ENCODE results near the gene B4GALT6.

The B4GALT6 gene

DNA sequence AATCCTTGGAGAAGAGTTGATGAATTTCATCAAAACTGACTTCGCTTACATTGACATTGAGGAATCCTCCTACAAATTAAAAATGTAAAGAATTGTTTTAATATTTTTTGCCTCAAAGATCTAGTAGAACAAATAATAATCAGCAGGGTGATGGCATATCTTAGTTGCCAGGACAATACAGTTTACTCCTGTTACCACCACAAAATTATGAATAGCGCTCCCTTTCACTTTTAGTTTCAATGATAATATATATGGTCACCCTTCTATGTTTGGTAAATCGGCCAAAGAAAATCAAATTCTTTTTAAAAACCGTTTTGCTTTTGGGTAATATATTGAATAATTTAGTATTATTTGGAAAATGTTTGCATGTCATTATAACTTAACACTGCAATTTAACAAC, 39.0 kb downstream of the B4GALT6 start:
- H3K9me3 Mint-ChIP-seq, result no peaks in the 10 kb centered on the region
- H3K27me3 Mint-ChIP-seq, result peaks cover 46% of the 10 kb centered on the region

DNA sequence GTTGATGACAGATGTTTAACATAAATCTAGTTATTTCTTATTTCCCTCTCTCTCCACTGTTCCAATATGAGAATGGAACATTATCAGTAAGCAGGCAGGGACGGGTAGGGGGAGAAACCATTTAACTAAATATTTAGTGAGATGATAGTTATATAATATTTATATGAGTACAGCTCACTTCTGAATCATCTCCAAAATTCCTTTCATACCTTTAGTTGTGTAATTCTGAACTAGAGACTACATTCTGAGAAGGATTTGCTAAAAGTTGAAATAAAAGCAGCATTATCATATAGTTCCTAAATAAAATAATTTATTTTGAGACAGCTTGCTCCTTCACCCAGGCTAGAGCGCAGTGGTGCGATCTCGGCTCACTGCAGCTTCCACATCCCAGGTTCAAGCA, 41.4 kb downstream of the B4GALT6 start:
- no peaks in the 10 kb centered on the region for H3K9me3 Mint-ChIP-seq
- peaks cover 33% of the 10 kb centered on the region for H3K27me3 Mint-ChIP-seq
- DNase-seq, result no peak
- no peak overlapping the region for H3K27ac Mint-ChIP-seq
- peaks cover 11% of the 10 kb centered on the region for H3K4me1 Mint-ChIP-seq (ENCODE audit: low read depth)
- no peaks in the 10 kb centered on the region for H3K36me3 Mint-ChIP-seq (ENCODE audit: low read depth)
- H3K4me3 Mint-ChIP-seq, result no peak overlapping the region

More for the DNA sequence above, 39.0 kb downstream of the B4GALT6 start:
- Mint-ChIP-seq H3K4me3 (no peak overlapping the region), H3K4me1 (ENCODE audit: low read depth) (peaks cover 12% of the 10 kb centered on the region), H3K27ac (no peak overlapping the region), H3K36me3 (ENCODE audit: low read depth) (no peaks in the 10 kb centered on the region)
- DNase-seq, result no peak

DNA sequence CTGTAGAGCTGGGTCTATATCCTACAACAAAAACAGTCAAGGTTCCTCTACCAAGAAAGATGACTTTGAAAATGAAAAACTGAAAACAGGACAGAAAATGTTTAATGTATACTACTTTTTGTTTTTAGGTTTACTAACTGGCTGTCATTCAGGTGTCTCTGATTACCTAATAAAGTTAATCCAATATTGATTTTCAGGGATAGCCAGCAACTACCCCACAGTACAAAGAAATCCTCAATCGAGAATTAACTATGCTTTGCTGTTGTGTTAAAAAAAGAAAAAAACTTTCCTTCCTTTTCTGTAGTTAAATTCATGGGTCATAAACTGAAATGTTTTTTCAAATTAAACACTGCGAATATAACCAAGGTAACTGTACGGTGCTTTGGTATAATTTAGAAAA, 46.9 kb downstream of the B4GALT6 start:
- Mint-ChIP-seq H3K36me3 (ENCODE audit: low read depth) (no peaks in the 10 kb centered on the region), H3K27ac (no peak overlapping the region), H3K27me3 (peaks cover 16% of the 10 kb centered on the region), H3K4me3 (no peak overlapping the region), H3K9me3 (peaks cover 5% of the 10 kb centered on the region), H3K4me1 (ENCODE audit: low read depth) (peaks cover 7% of the 10 kb centered on the region)
- no peak for DNase-seq

- Mint-ChIP-seq H3K9me3 (peaks cover 5% of the 10 kb centered on the region), H3K36me3 (ENCODE audit: low read depth) (no peaks in the 10 kb centered on the region), H3K4me1 (ENCODE audit: low read depth) (peaks cover 7% of the 10 kb centered on the region), H3K27ac (no peak overlapping the region), H3K4me3 (no peak overlapping the region), H3K27me3 (peaks cover 16% of the 10 kb centered on the region)
- no peak for DNase-seq
Observed at GRCh38 chr18:31636387-31636786, 48.0 kb downstream of the B4GALT6 start.

DNA sequence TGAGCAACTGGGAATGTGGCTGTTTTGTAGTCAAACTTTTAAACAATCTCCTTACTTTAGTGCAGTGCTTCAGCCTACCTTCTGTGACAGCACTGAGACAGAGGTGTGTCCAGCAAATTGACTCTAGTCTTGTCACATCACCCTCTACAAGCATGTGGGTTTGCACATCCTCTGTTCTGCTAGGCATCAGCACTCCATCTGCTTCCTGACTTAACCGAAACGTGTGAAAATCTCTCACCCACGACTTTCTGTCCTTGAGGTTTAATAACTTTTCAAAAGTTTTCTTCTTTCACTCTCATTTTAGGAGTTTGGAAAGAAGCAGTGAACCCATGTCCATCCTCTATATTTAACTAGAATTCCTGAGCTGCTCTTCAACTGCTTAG, 50.1 kb downstream of the B4GALT6 start:
- peaks cover 5% of the 10 kb centered on the region for H3K9me3 Mint-ChIP-seq
- no peak overlapping the region for H3K27ac Mint-ChIP-seq
- peaks cover 7% of the 10 kb centered on the region for H3K4me1 Mint-ChIP-seq (ENCODE audit: low read depth)
- H3K27me3 Mint-ChIP-seq, result peaks cover 15% of the 10 kb centered on the region
- H3K36me3 Mint-ChIP-seq (ENCODE audit: low read depth), result no peaks in the 10 kb centered on the region
- DNase-seq, result no peak
- H3K4me3 Mint-ChIP-seq, result no peak overlapping the region

GRCh38 chr18:31633392-31634330, 50.7 kb downstream of the B4GALT6 start:
- H3K4me3 Mint-ChIP-seq, result no peak overlapping the region
- H3K27ac Mint-ChIP-seq, result no peak overlapping the region
- H3K4me1 Mint-ChIP-seq (ENCODE audit: low read depth), result peaks cover 7% of the 10 kb centered on the region

DNA sequence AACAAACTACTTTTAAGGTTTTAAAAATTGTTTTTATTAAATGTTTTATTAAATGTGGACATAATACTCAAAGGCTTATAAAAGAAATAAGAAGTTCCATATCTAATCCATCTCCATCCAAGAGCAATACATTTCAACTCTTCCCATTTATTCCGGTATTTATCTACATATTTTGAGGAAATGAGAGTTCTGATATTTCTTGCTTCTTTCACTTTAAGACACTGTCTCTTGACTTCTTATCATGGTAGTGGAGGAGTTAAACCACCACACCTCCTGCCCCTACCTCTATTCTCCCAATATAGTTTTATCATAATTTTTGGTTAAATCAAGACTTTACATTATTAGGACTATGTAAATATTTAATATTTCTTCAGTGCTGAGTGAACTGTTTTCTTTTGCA, 52.0 kb downstream of the B4GALT6 start:
- Mint-ChIP-seq H3K36me3 (ENCODE audit: low read depth) (no peaks in the 10 kb centered on the region), H3K4me1 (ENCODE audit: low read depth) (peaks cover 7% of the 10 kb centered on the region), H3K9me3 (peaks cover 5% of the 10 kb centered on the region), H3K27ac (no peak overlapping the region), H3K4me3 (no peak overlapping the region), H3K27me3 (peaks cover 12% of the 10 kb centered on the region)
- no peak for DNase-seq

More at GRCh38 chr18:31633392-31634330, 50.7 kb downstream of the B4GALT6 start:
- peaks cover 5% of the 10 kb centered on the region for H3K9me3 Mint-ChIP-seq
- no peak for DNase-seq
- H3K36me3 Mint-ChIP-seq (ENCODE audit: low read depth), result no peaks in the 10 kb centered on the region
- peaks cover 12% of the 10 kb centered on the region for H3K27me3 Mint-ChIP-seq

DNA sequence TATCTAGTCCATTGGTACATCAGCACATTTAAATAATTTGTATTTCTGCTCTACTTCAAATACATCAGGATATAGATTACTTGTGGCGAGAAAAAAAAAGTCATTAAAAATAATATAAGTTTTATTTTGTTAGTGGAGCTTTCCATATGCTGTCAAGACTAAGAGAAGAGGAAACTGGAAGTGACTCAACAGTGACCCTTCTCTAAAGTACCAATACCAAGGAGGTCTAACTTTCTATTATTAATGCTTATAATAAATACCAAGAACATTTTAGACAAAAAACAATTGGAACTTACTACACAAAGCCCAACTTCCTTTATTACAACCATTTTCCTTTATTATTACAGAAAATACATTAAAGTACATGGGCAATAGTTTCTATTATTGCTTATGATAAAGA, 52.9 kb downstream of the B4GALT6 start:
- no peak overlapping the region for H3K27ac Mint-ChIP-seq
- no peak overlapping the region for H3K4me3 Mint-ChIP-seq
- H3K4me1 Mint-ChIP-seq (ENCODE audit: low read depth), result peaks cover 7% of the 10 kb centered on the region
- H3K9me3 Mint-ChIP-seq, result peaks cover 3% of the 10 kb centered on the region
- H3K27me3 Mint-ChIP-seq, result peaks cover 9% of the 10 kb centered on the region
- no peak for DNase-seq
- H3K36me3 Mint-ChIP-seq (ENCODE audit: low read depth), result no peaks in the 10 kb centered on the region

- Mint-ChIP-seq H3K27ac (no peak overlapping the region), H3K36me3 (ENCODE audit: low read depth) (no peaks in the 10 kb centered on the region), H3K4me3 (no peak overlapping the region), H3K27me3 (peaks cover 7% of the 10 kb centered on the region), H3K9me3 (no peaks in the 10 kb centered on the region), H3K4me1 (ENCODE audit: low read depth) (peaks cover 7% of the 10 kb centered on the region)
- no peak for DNase-seq
Observed at GRCh38 chr18:31630549-31630948, 53.8 kb downstream of the B4GALT6 start.

DNA sequence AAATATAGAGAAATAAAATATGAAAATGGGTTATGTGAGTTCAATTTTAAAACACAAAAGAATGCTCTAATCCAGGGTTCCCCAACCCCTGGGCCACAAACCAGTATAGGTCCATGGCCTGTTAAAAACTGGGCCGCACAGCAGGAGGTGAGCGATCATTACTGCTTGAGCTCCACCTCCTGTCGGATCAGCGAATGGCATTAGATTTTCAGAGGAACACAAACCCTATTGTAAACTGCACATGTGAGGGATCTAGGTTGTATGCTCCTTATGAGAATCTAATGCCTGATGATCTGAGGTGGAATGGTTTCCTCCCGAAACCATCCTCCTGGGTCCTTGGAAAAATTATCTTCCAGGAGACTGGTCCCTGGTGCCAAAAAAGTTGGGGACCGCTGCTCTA, 58.0 kb downstream of the B4GALT6 start:
- H3K27me3 Mint-ChIP-seq, result peaks cover 4% of the 10 kb centered on the region
- DNase-seq, result no peak
- H3K9me3 Mint-ChIP-seq, result no peaks in the 10 kb centered on the region
- no peaks in the 10 kb centered on the region for H3K4me1 Mint-ChIP-seq (ENCODE audit: low read depth)
- H3K4me3 Mint-ChIP-seq, result no peak overlapping the region
- no peaks in the 10 kb centered on the region for H3K36me3 Mint-ChIP-seq (ENCODE audit: low read depth)
- H3K27ac Mint-ChIP-seq, result no peak overlapping the region

GRCh38 chr18:31624892-31625640, 59.3 kb downstream of the B4GALT6 start:
- Mint-ChIP-seq H3K9me3 (no peaks in the 10 kb centered on the region), H3K4me3 (no peak overlapping the region), H3K27me3 (peaks cover 2% of the 10 kb centered on the region), H3K4me1 (ENCODE audit: low read depth) (no peaks in the 10 kb centered on the region), H3K27ac (no peak overlapping the region), H3K36me3 (ENCODE audit: low read depth) (no peaks in the 10 kb centered on the region)
- no peak for DNase-seq

GRCh38 chr18:31619291-31619690, 65.1 kb downstream of the B4GALT6 start:
- no peak overlapping the region for H3K4me3 Mint-ChIP-seq
- no peak overlapping the region for H3K27ac Mint-ChIP-seq
- H3K9me3 Mint-ChIP-seq, result no peaks in the 10 kb centered on the region
- peaks cover 2% of the 10 kb centered on the region for H3K27me3 Mint-ChIP-seq
- H3K36me3 Mint-ChIP-seq (ENCODE audit: low read depth), result no peaks in the 10 kb centered on the region
- H3K4me1 Mint-ChIP-seq (ENCODE audit: low read depth), result no peaks in the 10 kb centered on the region
- DNase-seq, result no peak

GRCh38 chr18:31618801-31619200, 65.6 kb downstream of the B4GALT6 start:
- no peaks in the 10 kb centered on the region for H3K9me3 Mint-ChIP-seq
- no peaks in the 10 kb centered on the region for H3K36me3 Mint-ChIP-seq (ENCODE audit: low read depth)
- H3K4me1 Mint-ChIP-seq (ENCODE audit: low read depth), result no peaks in the 10 kb centered on the region
- H3K4me3 Mint-ChIP-seq, result no peak overlapping the region
- no peak overlapping the region for H3K27ac Mint-ChIP-seq
- H3K27me3 Mint-ChIP-seq, result peaks cover 2% of the 10 kb centered on the region
- DNase-seq, result no peak

DNA sequence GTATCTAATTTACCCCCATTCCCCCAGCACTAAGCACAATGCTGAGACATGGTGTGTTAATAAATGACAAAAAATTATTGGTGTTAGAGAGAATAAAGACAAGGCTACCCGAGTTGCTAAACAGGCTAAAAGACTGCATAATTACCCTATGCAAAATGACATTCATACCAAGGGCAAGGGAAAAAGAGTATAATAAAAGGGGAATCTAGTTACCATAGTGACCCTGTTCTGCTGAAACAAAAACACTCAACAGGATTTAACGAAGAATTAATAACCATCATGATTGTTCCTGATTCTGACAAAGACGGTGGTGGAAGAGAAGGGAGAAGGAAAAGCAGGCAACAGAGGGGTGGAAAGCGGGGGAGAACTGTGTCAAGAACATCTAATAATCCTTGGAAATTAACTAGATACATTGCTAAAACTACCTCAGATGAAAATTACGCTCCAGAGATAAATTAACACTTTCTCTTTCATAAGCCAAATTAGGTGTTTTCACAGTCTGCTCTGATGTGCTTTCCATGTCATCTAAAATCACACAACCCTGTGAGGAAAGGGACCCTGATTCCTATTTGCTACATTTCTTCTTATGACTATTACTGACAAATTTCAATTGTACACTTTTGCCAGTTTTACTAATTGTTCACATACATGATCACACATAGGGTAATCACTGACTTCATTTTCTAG, 67.2 kb downstream of the B4GALT6 start:
- H3K27ac Mint-ChIP-seq, result no peak overlapping the region

More for the DNA sequence above, 67.2 kb downstream of the B4GALT6 start:
- H3K9me3 Mint-ChIP-seq, result no peaks in the 10 kb centered on the region
- no peaks in the 10 kb centered on the region for H3K4me1 Mint-ChIP-seq (ENCODE audit: low read depth)
- no peak overlapping the region for H3K4me3 Mint-ChIP-seq
- no peak for DNase-seq
- H3K27me3 Mint-ChIP-seq, result no peaks in the 10 kb centered on the region
- H3K36me3 Mint-ChIP-seq (ENCODE audit: low read depth), result no peaks in the 10 kb centered on the region

Measured in activated T-cell treated with anti-CD3 and anti-CD28 coated beads, Interleukin-2, amount 50 U/mL, for 24 hours (primary cell).